H1 (cell line): ENCODE measurements around the gene ENTR1.
A peak's percentile ranks its signal among the peaks of the same experiment; 100 is the strongest.

Experiments used
- BCL11A ChIP-seq, 2 experiments: IDR thresholded peaks; one replicate each; pipeline ENCODE4 v1.6.1; 2011; ENCODE audit warnings: low read depth in 2 of 2, low read length in 2 of 2, mild to moderate bottlenecking in 2 of 2
- CEBPB ChIP-seq: IDR thresholded peaks from 2 replicates; pipeline ENCODE4 v1.6.1; 2012; ENCODE audit warnings: low read depth, low read length
- EZH2 ChIP-seq: fragments of 200-600 bp; sonication (generic); IDR thresholded peaks from 2 replicates; pipeline ENCODE4 v1.7.1; 2012; ENCODE audit warnings: low read depth, mild to moderate bottlenecking, moderate library complexity, low read length, inconsistent platforms; ENCODE audit not compliant: severe bottlenecking
- POLR2AphosphoS5 ChIP-seq: IDR thresholded peaks from 2 replicates; pipeline ENCODE4 v1.6.1; 2011; ENCODE audit warnings: low read depth, low read length
- TF ChIP-seq, protein P1 (sequence below): IDR thresholded peaks from 2 replicates; pipeline ENCODE4 v1.6.1; 2011; ENCODE audit warnings: low read length, improper control_type of control experiment
- TF ChIP-seq, protein P2 (sequence below), 3 experiments: IDR thresholded peaks; 1 replicate in 2 of 3; 2 replicates in 1 of 3; pipeline versions ENCODE4 v1.5.1 to v1.6.1; 2011; ENCODE audit warnings: low read length in 3 of 3, mild to moderate bottlenecking in 3 of 3, inconsistent platforms in 2 of 3, low read depth in 1 of 3, moderate library complexity in 1 of 3; ENCODE audit not compliant: insufficient read depth in 1 of 3; ENCODE audit errors: control extremely low read depth in 1 of 3
- TF ChIP-seq, protein P3 (sequence below): IDR thresholded peaks from 2 replicates; pipeline ENCODE4 v1.6.1; 2012; ENCODE audit warnings: low read length, inconsistent platforms
- TF ChIP-seq, protein P4 (sequence below): IDR thresholded peaks from 2 replicates; pipeline ENCODE4 v1.6.1; 2012; ENCODE audit warnings: inconsistent platforms

DNA sequence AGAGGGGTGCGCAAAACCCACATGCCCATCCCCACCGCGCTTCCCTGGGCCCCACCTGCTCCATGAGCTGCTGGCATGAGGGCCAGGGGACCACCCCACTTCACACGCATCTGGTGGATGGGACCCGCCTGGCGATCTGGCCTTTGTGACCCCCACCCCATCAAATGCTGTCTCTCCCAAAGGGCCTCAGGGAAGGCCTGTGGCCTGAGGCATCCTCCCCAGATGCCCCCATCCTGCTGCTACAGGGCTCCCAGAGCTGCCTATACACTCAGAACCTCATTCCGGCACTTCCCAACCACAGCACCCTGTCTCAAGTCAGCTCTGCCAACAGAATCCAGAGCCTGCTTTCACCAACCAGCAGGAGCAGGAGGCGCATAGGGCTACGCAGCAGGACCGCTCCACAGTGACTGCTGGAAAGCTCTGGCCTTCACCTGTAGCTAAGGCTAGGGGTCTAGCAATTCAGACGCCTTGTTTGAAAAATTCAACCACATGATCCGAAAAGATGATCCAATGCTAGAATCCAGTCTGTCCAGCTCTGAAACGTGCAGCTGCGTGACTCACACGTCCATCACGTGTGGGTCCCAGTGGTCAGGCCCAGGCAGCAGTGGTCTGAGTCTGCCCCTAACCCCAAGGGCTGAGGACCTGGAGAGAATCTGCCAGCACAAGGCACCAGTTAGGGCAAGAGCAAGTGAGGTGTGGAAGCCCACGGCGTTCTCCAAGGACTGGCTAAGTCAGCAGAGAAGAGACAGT, 9.1 kb downstream of the ENTR1 start:
- TF ChIP-seq EZH2 = no peak
- TF ChIP-seq, protein P1, sequence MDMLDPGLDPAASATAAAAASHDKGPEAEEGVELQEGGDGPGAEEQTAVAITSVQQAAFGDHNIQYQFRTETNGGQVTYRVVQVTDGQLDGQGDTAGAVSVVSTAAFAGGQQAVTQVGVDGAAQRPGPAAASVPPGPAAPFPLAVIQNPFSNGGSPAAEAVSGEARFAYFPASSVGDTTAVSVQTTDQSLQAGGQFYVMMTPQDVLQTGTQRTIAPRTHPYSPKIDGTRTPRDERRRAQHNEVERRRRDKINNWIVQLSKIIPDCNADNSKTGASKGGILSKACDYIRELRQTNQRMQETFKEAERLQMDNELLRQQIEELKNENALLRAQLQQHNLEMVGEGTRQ = no peak
- TF ChIP-seq, protein P2, sequence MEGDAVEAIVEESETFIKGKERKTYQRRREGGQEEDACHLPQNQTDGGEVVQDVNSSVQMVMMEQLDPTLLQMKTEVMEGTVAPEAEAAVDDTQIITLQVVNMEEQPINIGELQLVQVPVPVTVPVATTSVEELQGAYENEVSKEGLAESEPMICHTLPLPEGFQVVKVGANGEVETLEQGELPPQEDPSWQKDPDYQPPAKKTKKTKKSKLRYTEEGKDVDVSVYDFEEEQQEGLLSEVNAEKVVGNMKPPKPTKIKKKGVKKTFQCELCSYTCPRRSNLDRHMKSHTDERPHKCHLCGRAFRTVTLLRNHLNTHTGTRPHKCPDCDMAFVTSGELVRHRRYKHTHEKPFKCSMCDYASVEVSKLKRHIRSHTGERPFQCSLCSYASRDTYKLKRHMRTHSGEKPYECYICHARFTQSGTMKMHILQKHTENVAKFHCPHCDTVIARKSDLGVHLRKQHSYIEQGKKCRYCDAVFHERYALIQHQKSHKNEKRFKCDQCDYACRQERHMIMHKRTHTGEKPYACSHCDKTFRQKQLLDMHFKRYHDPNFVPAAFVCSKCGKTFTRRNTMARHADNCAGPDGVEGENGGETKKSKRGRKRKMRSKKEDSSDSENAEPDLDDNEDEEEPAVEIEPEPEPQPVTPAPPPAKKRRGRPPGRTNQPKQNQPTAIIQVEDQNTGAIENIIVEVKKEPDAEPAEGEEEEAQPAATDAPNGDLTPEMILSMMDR (IDR thresholded peaks at IDR 0.05; ENCODE audit: control extremely low read depth in 1 of 3, insufficient read depth in 1 of 3, low read depth in 1 of 3, low read length in 3 of 3) = no peak
- TF ChIP-seq POLR2AphosphoS5 = peak; percentile 26; the same call in 1 of the 2 replicates
- TF ChIP-seq BCL11A (IDR thresholded peaks at IDR 0.05; ENCODE audit: low read depth in 2 of 2, low read length in 2 of 2) = no peak
- no peak for TF ChIP-seq CEBPB
- TF ChIP-seq, protein P3, sequence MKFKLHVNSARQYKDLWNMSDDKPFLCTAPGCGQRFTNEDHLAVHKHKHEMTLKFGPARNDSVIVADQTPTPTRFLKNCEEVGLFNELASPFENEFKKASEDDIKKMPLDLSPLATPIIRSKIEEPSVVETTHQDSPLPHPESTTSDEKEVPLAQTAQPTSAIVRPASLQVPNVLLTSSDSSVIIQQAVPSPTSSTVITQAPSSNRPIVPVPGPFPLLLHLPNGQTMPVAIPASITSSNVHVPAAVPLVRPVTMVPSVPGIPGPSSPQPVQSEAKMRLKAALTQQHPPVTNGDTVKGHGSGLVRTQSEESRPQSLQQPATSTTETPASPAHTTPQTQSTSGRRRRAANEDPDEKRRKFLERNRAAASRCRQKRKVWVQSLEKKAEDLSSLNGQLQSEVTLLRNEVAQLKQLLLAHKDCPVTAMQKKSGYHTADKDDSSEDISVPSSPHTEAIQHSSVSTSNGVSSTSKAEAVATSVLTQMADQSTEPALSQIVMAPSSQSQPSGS = no peak
- TF ChIP-seq, protein P4, sequence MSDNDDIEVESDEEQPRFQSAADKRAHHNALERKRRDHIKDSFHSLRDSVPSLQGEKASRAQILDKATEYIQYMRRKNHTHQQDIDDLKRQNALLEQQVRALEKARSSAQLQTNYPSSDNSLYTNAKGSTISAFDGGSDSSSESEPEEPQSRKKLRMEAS = no peak
